DMS79 treated with DMSO at 0.1 percent for 48 hours (cell line): ENCODE data around the gene UGT1A5.

Experiments
- DNase-seq: peaks from one replicate; lab custom pipeline; 2025; lab: John Stamatoyannopoulos, UW

The UGT1A5 gene

GRCh38 chr2:233810385-233810784 lies 97.7 kb downstream of the UGT1A5 start:
- no peak for DNase-seq

DNA sequence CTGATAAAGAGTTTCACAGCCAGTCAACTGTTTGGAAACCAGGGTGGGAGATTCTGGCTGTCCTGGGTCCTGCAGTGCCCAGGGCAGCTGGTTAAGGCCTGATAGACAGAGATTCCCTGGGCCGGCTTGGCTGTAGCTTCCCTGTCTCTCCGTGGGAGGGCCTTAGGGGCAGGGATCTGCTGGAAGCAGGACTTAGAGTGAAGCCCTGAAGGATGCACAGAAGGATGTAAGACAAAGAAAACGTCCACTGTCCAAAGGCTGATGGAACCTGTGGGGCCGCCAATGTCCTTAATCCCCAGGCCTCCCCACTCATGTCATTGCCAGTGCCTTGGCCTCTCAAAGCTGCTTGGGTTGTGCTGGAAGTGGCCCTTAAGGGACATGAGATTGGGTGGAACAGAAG lies 98.4 kb downstream of the UGT1A5 start:
- no peak for DNase-seq

DNA sequence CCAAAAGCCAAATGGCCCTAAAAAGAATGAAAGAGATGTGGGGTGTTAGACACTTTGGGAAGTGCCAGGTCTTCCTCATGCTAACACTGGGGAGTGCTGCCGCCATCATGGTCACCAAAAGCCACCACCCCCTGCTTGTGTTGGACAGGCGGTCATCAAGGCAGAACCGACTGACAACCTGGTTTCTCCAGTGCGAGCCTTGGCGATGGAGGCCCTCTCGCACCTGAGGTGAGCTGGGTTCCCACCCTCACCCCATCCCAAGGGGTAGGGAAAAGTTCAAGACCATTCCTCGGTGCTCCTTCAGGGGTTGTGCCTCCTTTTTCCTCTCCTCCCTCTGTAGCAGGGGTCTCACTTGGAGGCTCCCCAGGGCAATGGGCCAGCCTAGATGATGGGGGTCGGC lies 99.0 kb downstream of the UGT1A5 start:
- no peak for DNase-seq

DNA sequence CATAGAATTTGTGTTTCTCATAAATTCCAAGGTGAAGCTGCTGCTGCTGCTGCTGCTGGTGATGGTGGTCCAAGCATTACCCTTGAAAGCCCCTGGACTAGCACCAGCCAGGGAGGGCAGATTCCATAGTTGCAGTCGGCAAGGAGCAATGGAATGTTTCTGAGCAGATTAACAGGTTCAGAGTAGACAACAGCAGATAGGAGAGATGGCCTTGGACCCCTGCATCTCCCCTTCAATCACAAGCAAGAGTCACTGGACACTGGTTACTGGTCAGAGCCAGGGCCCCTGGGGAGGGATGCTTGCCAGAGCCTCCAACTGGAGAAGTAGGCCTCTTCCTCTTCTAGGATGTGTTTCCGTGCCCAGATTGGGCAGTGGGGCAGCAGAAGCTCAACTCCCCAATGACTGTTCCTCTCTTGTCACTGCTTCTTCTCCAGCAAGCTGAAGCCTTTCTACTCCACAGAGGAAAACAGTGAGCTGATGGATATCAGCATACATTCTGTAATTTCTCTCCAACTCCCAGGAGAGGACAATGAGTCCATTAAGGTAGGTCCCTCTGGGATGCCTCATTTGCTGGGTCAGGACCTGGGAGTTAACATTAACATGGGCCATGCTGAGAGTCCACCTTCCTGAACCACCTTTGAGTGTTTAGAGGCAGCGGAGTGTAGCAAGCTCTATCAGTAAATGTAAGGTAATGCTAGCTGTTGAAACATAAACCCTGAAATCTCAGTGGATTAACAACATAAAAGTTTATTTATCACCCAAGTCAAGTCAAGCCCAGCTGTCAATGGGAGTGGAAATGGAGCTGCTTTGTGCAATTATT lies 100.7 kb downstream of the UGT1A5 start:
- DNase-seq = no peak

GRCh38 chr2:233814056-233814835 lies 101.5 kb downstream of the UGT1A5 start:
- DNase-seq = no peak

- no peak for DNase-seq
Measured at GRCh38 chr2:233815861-233816260, 103.2 kb downstream of the UGT1A5 start.

DNA sequence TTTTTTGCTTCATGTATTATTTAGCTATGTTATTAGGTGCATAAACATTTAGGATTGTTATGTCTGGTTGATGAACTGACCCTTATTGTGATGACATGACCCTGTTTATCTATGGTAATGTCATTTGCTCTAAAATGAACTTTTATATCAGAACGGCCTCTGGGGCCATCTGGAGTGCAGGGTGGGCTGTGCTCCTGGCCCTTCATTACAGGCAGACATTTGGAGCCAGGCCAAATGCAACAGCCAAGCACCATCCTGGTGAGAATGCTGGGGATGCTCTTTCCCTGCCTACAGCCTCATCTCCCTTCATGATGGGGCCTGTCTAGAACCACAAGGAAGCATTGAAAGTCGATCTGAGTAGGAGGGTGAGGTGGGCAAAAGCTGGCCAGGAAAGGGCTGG lies 103.6 kb downstream of the UGT1A5 start:
- no peak for DNase-seq

GRCh38 chr2:233816771-233817170 lies 104.1 kb downstream of the UGT1A5 start:
- no peak for DNase-seq

DNA sequence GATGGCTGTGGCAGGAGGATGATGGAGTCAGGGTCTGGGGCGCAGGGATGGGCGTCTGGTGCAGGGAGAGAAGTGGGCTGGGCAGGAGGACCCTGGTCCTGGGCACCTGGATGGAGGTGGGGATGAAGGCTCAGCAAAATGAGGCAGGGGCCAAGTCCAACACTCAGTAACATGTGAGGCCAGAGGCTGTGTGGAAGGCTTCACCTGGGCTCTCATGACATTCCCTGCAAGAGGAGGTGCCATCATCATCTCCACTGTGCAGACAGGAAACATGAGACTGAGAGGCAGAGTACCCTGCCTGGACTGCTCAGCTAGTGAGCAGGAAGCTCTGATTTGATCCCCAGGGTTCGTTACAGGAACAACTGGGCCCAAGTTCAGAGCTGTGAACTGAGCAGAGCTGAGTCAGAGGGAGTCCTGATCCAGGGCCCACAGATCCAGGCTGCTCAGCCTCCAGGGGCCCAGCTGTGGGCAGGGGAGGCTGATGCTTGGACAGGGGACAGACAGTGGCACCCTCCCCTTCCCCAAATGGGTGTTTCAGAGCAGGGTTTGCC lies 104.7 kb downstream of the UGT1A5 start:
- no peak for DNase-seq

DNA sequence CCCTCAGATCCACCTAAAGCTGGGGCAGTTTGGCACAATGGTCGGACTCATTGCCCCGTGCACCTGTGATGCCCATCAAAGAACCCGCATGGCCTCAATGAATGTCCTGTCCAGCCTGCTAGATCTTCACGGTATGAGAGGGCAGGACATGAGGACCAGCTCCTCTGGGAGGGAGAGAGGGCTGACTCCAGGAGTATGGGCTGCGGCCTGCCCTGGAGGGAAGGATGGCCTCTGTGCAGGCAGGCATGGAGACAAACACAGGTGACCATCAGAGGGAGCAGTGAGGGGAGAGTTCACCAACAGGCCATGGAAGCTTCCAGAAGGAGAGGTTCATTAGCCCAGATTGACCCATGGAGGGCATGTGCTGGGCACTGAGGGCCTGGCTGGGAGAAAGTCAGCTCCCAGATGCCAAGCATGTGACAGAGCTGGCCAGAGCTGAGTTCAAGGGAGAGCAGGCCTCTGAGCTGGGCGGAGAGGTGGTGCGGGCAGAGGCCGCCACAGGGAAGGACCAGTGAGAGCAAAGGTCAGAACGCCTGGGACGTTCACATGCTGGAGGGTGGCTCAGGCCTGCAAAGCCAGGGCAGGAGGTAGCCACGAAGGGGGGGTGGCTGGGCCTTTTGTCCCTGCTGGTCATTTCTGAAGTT lies 105.4 kb downstream of the UGT1A5 start:
- no peak for DNase-seq

DNA sequence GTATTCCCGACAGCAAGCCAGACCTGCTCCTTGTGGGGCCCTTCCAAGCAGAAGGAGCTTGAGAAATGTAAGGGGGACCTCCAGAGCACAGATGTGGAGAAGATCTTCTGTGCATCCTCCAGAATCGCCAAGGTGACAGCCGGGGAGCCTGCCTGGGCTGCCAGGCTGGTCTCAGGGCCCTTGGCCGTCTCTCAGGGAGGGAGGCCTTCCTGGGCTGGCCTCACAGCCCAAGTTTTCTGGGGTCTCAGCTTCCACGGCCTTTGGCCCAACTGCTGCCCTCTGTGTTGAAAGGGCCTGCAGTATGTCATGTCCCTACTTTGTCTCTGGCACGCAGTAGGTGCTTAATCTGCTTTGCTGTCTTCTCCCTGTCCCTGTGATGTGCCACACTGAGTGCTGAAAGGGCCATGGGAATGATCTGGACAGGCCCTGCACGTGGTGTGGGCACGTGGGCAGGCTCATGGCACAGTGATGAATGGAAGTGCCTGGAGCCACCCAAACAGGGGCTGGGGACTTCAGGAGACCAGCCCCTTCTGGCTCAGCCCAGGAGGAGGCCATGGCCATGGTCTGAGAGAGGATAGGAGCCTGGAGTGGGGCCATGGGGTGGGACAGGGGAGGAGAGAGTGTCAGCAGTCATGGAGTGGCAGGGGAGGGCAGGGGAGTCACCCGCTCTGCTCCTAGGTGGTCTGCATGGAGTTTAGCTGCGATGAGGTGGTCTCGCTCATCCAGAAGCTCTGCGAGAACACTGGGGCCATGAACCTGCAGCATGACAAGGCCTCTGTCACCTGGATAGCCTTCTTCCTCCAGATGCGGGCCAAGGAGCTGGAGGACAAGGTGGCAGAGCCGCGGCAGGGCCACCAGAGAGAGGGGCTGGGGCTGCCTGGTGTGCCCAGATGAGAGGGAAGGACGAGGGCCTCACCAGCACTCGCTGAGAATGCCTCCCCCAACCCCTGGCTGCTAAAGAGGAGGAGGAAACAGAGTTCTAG lies 106.2 kb downstream of the UGT1A5 start:
- no peak for DNase-seq

DNA sequence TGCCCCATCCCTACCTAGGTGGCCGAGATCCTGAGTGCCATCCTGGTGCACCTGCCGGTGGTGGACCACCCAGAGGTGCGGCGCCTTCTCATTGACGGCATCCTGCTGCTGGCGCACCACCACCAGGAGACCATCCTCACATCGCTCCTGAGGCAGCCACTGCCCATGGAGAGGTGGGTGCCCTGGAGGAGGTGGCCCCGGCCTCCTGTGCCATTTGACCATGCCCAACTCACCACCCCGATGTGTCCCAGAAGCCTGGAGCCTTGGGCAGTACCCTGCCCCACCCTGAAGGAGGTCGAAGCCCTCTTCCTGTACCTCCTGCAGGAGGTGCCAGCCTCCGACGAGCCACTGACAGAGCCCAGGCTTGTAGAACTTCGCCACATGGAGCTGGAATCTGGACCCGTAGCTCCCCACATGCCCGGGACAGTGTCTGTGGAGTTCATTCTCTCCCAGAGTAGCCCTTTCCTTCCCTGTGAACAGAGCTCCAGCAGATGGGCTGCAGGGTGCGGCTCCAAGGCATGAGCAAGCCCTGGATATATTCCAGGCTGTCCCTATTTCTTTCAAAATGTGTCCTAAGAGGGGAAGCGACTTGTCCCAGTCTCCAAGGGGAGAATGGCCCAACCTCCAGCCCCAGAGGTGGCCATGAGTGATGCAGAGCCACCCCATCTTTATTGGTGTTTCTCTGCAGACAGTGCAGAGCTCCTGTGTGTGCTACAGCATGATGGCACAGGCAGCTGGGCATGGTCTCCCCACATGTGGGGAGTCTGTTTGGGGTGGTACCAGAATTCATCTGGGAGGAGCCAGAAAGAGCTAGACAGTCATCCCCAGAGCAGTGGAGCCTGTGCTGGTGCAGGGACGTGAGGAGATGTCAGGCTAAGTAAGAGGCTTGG lies 107.4 kb downstream of the UGT1A5 start:
- DNase-seq = no peak

- DNase-seq = no peak
Measured at GRCh38 chr2:233820774-233821105, 108.0 kb downstream of the UGT1A5 start.

DNA sequence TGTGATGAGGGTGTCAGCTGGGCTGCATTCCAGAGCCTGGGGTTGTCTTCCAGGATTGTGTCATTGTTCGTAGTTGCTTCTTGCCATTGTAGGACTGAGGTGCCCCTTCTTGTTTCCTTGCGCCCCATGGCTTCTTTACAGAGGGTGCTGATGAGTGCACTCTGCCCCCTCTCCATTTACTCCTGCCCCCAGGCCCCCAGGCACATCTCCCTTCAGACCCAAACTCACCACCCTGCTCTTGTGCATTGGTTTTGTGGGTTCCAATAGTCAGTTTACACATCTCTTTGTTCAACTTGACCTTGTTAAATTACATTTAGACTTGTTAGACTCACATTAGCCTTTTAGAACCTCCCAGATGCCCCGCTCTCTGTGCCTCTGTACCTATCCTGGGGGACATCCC lies 108.5 kb downstream of the UGT1A5 start:
- no peak for DNase-seq

DNA sequence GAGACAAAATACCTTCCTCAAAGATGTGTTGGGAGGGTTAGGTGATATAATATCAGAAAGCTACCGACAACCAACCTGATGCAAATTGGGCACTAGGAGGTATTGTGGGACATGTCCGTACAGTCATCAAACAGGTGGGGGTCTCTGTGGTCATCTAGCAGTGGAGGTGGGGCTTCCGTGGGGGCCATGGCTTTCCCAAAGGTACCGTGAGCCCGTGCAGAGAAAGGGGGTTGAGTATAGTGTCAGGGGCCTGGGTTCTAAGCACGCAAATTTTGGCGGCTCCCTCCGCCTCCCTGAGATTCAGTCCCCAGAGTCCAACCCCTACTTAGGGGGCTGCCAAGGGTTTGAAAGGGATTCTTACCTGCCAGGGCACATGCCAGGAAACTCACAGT lies 109.0 kb downstream of the UGT1A5 start:
- DNase-seq = no peak

DNA sequence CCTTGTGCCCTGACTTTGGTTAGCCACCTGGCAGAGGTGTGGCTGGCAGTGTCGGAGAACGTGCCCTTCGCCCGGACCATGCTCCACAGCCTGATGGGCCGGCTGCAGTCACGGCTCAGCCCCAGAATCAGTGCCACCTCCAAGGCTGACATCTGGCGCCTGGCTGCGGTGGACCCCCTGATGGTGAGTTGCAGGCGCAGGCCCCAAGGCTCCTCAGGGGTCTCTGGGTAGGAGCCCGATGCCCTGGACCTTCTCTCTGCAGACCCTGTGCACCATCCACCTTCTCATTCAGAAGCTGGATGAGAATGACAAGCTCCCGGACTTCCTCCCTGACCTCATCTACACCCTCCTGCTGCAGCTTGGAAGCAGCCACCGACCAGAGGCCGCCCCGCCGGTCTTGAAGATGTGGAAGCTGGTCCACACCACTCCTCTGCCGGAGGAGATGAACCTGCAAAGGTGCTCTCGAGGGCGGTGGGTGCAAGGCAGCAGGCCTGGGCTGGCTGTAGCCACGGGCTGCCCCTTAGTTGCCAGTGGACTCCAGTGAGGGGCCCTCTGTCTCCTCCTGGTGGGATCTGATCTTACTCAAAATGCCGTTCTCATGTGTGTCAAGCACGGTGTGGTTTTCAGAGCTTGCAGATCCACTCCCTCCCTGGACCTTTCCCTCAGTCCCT lies 109.5 kb downstream of the UGT1A5 start:
- no peak for DNase-seq
